HepG2 (cell line): Measurements from ENCODE around the gene SNX7. TPM values are rescaled to one million over a fixed set of nuclear protein-coding genes. Genes with fewer than 3 reads are reported as not detected.

Experiments
- ATAC-seq: fragments of 200-7000 bp; cut with Tn5 transposase; 3 replicates; pipeline ENCODE4 v1.9.1; 2020; ENCODE audit warnings: mild to moderate bottlenecking, moderate library complexity
- BruUV-seq: library from RNA; stranded (reverse); fragments of 400-500 nt; replicated peaks from 2 replicates; lab custom pipeline; 2021; lab: Mats Ljungman, UMichigan
- CTCF ChIA-PET: fragments of 300-600 bp; formaldehyde crosslinking; extraction: SDS; loops from one replicate; lab custom pipeline; 2021; ENCODE audit warnings: low total read pairs, inconsistent platforms, low intra/inter-chr PET ratio; lab: Yijun Ruan, JAX
- POLR2A ChIA-PET: fragments of 350-600 bp; sonication (Branson Sonifier 250); formaldehyde crosslinking; loops from one replicate; lab custom pipeline; 2020; ENCODE audit warnings: antibody characterized with exemption, inconsistent platforms; lab: Yijun Ruan, JAX
- DNase-seq: peaks from one replicate; pipeline ENCODE4 v3.0.0-alpha.2; 2015; ENCODE audit warnings: low spot score
- FAIRE-seq: peaks from 3 replicates; lab custom pipeline; 2011; peaks lifted over from hg19 to GRCh38; lab: Jason Lieb, UNC
- H2AFZ ChIP-seq: one replicate; pipeline ENCODE4 v1.6.1; 2011; ENCODE audit warnings: low read length, inconsistent platforms
- H3K27ac ChIP-seq: fragments of 300-600 bp; 3 replicates; pipeline ENCODE4 v1.8.0; 2011; ENCODE audit warnings: mixed run types, mild to moderate bottlenecking, mixed read lengths, low read length, inconsistent platforms; ENCODE audit not compliant: insufficient read depth; ENCODE audit errors: extremely low read length
- H3K27me3 ChIP-seq, 2 experiments: fragments of 200-600 bp in 1 of 2; 2 replicates in 1 of 2; 3 replicates in 1 of 2; pipeline versions ENCODE4 v1.6.0 to v1.8.0; 2011; ENCODE audit warnings: low read length in 2 of 2, mild to moderate bottlenecking in 2 of 2, moderate library complexity in 2 of 2, inconsistent platforms in 1 of 2; ENCODE audit not compliant: insufficient read depth in 2 of 2, control insufficient read depth in 1 of 2
- H3K36me3 ChIP-seq, 2 experiments: fragments of 200-600 bp in 1 of 2; replicated peaks in 1 of 2; 2 replicates in 1 of 2; 3 replicates in 1 of 2; pipeline versions ENCODE4 v1.5.1 to v1.8.0; 2011; ENCODE audit warnings: low read length in 2 of 2, inconsistent platforms in 1 of 2; ENCODE audit not compliant: insufficient read depth in 2 of 2, control insufficient read depth in 1 of 2
- H3K4me1 ChIP-seq: 2 replicates; pipeline ENCODE4 v1.5.1; 2012; ENCODE audit warnings: low read length, inconsistent platforms; ENCODE audit not compliant: insufficient read depth
- H3K4me2 ChIP-seq: 2 replicates; pipeline ENCODE4 v1.6.0; 2011; ENCODE audit warnings: low read depth, low read length, inconsistent platforms
- H3K4me3 ChIP-seq, 3 experiments: fragments of 200-600 bp in 1 of 3; sonication (generic), shearing (Covaris generic) in 1 of 3; replicated peaks in 1 of 3; 2 replicates each; pipeline ENCODE4 v1.5.1; 2011 to 2016; ENCODE audit warnings: low read length in 3 of 3, inconsistent platforms in 2 of 3, low read depth in 2 of 3, mild to moderate bottlenecking in 2 of 3, control low read depth in 1 of 3, mixed read lengths in 1 of 3; ENCODE audit not compliant: insufficient read depth in 1 of 3
- H3K79me2 ChIP-seq: one replicate; pipeline ENCODE4 v1.6.1; 2011; ENCODE audit warnings: low read length, inconsistent platforms; ENCODE audit not compliant: insufficient read depth
- H3K9ac ChIP-seq: 2 replicates; pipeline ENCODE4 v1.6.0; 2011; ENCODE audit warnings: mild to moderate bottlenecking, low read depth, low read length, inconsistent platforms; ENCODE audit not compliant: insufficient read depth
- H3K9me3 ChIP-seq: 2 replicates; pipeline ENCODE4 v1.5.1; 2012; ENCODE audit warnings: mild to moderate bottlenecking, low read length
- H4K20me1 ChIP-seq: 2 replicates; pipeline ENCODE4 v1.6.0; 2011; ENCODE audit warnings: inconsistent platforms, mild to moderate bottlenecking, low read length, moderate library complexity; ENCODE audit not compliant: insufficient read depth
- DR1 ChIP-seq: sonication (generic); formaldehyde crosslinking; IDR thresholded peaks from 2 replicates; pipeline ENCODE4 v1.8.0; 2021; ENCODE audit warnings: mild to moderate bottlenecking, missing genetic modification reagents, inconsistent platforms
- HNF4G ChIP-seq, 2 experiments: sonication (generic) in 1 of 2; formaldehyde crosslinking in 1 of 2; IDR thresholded peaks; 2 replicates each; pipeline versions ENCODE4 v1.4.0 to v1.6.1; 2011 to 2020; ENCODE audit warnings: borderline replicate concordance in 2 of 2, low read depth in 2 of 2, mild to moderate bottlenecking in 2 of 2, low read length in 1 of 2, missing genetic modification reagents in 1 of 2, moderate library complexity in 1 of 2
- HOXA7 ChIP-seq: sonication (generic); formaldehyde crosslinking; IDR thresholded peaks from 2 replicates; pipeline ENCODE4 v1.8.1; 2022; ENCODE audit warnings: mild to moderate bottlenecking, missing genetic modification reagents, moderate library complexity
- IKZF4 ChIP-seq: sonication (generic); formaldehyde crosslinking; IDR thresholded peaks from 2 replicates; pipeline ENCODE4 v1.5.1; 2020; ENCODE audit warnings: borderline replicate concordance, mild to moderate bottlenecking, low read depth, missing genetic modification reagents; ENCODE audit errors: not compliant biosample characterization
- MAX ChIP-seq: IDR thresholded peaks from 2 replicates; pipeline ENCODE4 v1.6.1; 2012; ENCODE audit warnings: inconsistent platforms
- MYPOP ChIP-seq: sonication (generic); formaldehyde crosslinking; IDR thresholded peaks from 2 replicates; pipeline ENCODE4 v1.8.1; 2023; ENCODE audit warnings: mild to moderate bottlenecking, moderate library complexity, missing genetic modification reagents
- NFE2 ChIP-seq: sonication (generic); formaldehyde crosslinking; IDR thresholded peaks from 2 replicates; pipeline ENCODE4 v1.4.0; 2020; ENCODE audit warnings: missing genetic modification reagents
- PCBP1 ChIP-seq: fragments of 200-400 bp; formaldehyde crosslinking; IDR thresholded peaks from 2 replicates; pipeline ENCODE4 v1.6.1; 2017; ENCODE audit warnings: mild to moderate bottlenecking, low read depth, low read length, borderline replicate concordance
- WIZ ChIP-seq: sonication (generic); formaldehyde crosslinking; IDR thresholded peaks from 2 replicates; pipeline ENCODE4 v1.5.1; 2020; ENCODE audit warnings: mild to moderate bottlenecking, missing genetic modification reagents
- ZNF547 ChIP-seq: sonication (generic); formaldehyde crosslinking; IDR thresholded peaks from 2 replicates; pipeline ENCODE4 v1.5.1; 2020; ENCODE audit warnings: mild to moderate bottlenecking, missing genetic modification reagents
- ZNF646 ChIP-seq: sonication (generic); formaldehyde crosslinking; IDR thresholded peaks from 2 replicates; pipeline ENCODE4 v1.9.0; 2021; ENCODE audit warnings: mild to moderate bottlenecking, missing genetic modification reagents
- ZNF691 ChIP-seq: sonication (generic); formaldehyde crosslinking; IDR thresholded peaks from 2 replicates; pipeline ENCODE4 v1.4.0; 2020; ENCODE audit warnings: missing genetic modification reagents, low read depth, mild to moderate bottlenecking, borderline replicate concordance
- WGBS: methylation state at CpG from one replicate; pipeline ENCODE4 v1.1.6; 2017; ENCODE audit warnings: low lambda C conversion rate; 5-methylcytosine and 5-hydroxymethylcytosine counted together
- in situ Hi-C: cut with HindIII; loops from 2 replicates; pipeline ENCODE4 v1.10.0; 2017; ENCODE audit warnings: low pct_unique_long_range_greater_than_20kb; ENCODE audit not compliant: extremely low pct_ligation_motif_present
- intact Hi-C: fragments of 100-400 bp; cut with micrococcal nuclease; formaldehyde crosslinking; loops from one replicate; pipeline ENCODE4 v1.10.0; 2022; ENCODE audit not compliant: unreplicated experiment
- polyA plus RNA-seq, 8 experiments: library from polyadenylated mRNA; depleted of rRNA in 3 of 8; stranded (reverse) in 7 of 8; unstranded in 1 of 8; fragments of >200 nt; fragmentation: Illumina TruSeq in 4 of 8; extraction: Trizol in 4 of 8; gene quantifications; 2 replicates each; pipeline versions ENCODE4 v1.2.1 to v1.2.3, GENCODE V29; 2011 to 2016; ENCODE audit warnings: low read depth in 4 of 8, missing spikeins in 1 of 8, mixed read lengths in 1 of 8; ENCODE audit not compliant: insufficient read depth in 1 of 8
- total RNA-seq, 5 experiments: library from RNA; depleted of rRNA; stranded (reverse); fragments of >200 nt; fragmentation: Illumina TruSeq; extraction: Trizol; gene quantifications; 2 replicates each; pipeline ENCODE4 v1.2.3, GENCODE V29; 2016; ENCODE audit warnings: low read depth in 1 of 5

Gene SNX7
- total and polyA plus RNA-seq, 2 of the 13 experiments (the other 11 are each of a cell fraction or from before 2014, with no cell fraction given), result 14.3 to 33.5 TPM

GRCh38 chr1:98783821-98784220 is 122.3 kb downstream of the SNX7 start:
- in situ Hi-C loops, result no loop called here
- no peaks in the 10 kb centered on the region for H3K4me1 ChIP-seq
- H4K20me1 ChIP-seq, result no peaks in the 10 kb centered on the region
- no peaks in the 10 kb centered on the region; a peak in 1 of 5 replicates for H3K27me3 ChIP-seq
- H3K27ac ChIP-seq, result no peak overlapping the region
- no peak overlapping the region for H3K4me2 ChIP-seq
- intact Hi-C loops, result no loop called here
- no peaks in the 10 kb centered on the region for H3K9me3 ChIP-seq
- no peak overlapping the region for H2AFZ ChIP-seq
- WGBS, result no CpG with 5 or more reads among the region's 6 CpGs
- H3K9ac ChIP-seq, result no peak overlapping the region
- no peak for FAIRE-seq
- no TSS peak for BruUV-seq
- no peak for DNase-seq
- H3K4me3 ChIP-seq, result no peak overlapping the region
- POLR2A ChIA-PET, result no interaction called here
- no peak for TF ChIP-seq ZNF691
- no peak for TF ChIP-seq IKZF4 (CRISPR knock-in tag)
- TF ChIP-seq ZNF547, result no peak
- no peak for TF ChIP-seq ZNF646
- no peak for TF ChIP-seq HOXA7
- no peak for TF ChIP-seq NFE2
- TF ChIP-seq MAX, result no peak
- TF ChIP-seq WIZ, result no peak
- no peak for TF ChIP-seq PCBP1
- no peak for TF ChIP-seq MYPOP
- TF ChIP-seq HNF4G (IDR thresholded peaks at IDR 0.05; ENCODE audit: borderline replicate concordance, low read depth, low read length), result no peak
- no peak for TF ChIP-seq HNF4G (CRISPR knock-in tag; IDR thresholded peaks at IDR 0.05; ENCODE audit: borderline replicate concordance, low read depth)
- no peak for TF ChIP-seq DR1 (CRISPR knock-in tag)
- no peak for ATAC-seq
- CTCF ChIA-PET, result no interaction called here
- H3K79me2 ChIP-seq, result no peaks in the 10 kb centered on the region
- no peaks in the 10 kb centered on the region for H3K36me3 ChIP-seq
